Measurements from ENCODE around the gene NDFIP1.
"Not testable (repeated sequence)": the region's sequence is repeated elsewhere in the genome, so short reads cannot be mapped to it uniquely, and the experiment has no call there.

NDFIP1 gene

GRCh38 chr5:142108432-142109330 is at the start of gene NDFIP1:
Gene NDFIP1 (plus strand): TSS chr5:142108779. CDS start chr5:142108975, 196 bp downstream.
- peak; percentile 83 for DNase-seq

- no peak for DNase-seq
Measured at GRCh38 chr5:142059304-142059940, 49.2 kb upstream of the NDFIP1 start.

GRCh38 chr5:142063376-142063775 is 45.2 kb upstream of the NDFIP1 start:
- no peak for DNase-seq

- DNase-seq = peak; percentile 30
Measured at GRCh38 chr5:142063878-142064331, 44.7 kb upstream of the NDFIP1 start.

GRCh38 chr5:142065273-142065672 is 43.3 kb upstream of the NDFIP1 start:
- DNase-seq = no peak

GRCh38 chr5:142069606-142070399 is 38.8 kb upstream of the NDFIP1 start:
- DNase-seq = no peak

GRCh38 chr5:142070734-142071133 is 37.8 kb upstream of the NDFIP1 start:
- DNase-seq = no peak

- DNase-seq = no peak
Measured at GRCh38 chr5:142072488-142072887, 36.1 kb upstream of the NDFIP1 start.

GRCh38 chr5:142073362-142073988 is 35.1 kb upstream of the NDFIP1 start:
- no peak for DNase-seq

- DNase-seq = no peak
Measured at GRCh38 chr5:142074006-142074405, 34.6 kb upstream of the NDFIP1 start.

GRCh38 chr5:142078221-142078620 is 30.4 kb upstream of the NDFIP1 start:
- no peak for DNase-seq

GRCh38 chr5:142078706-142079105 is 29.9 kb upstream of the NDFIP1 start:
- no peak for DNase-seq

GRCh38 chr5:142079306-142079721 is 29.3 kb upstream of the NDFIP1 start:
- DNase-seq = no peak

- DNase-seq = no peak
Measured at GRCh38 chr5:142080248-142080647, 28.3 kb upstream of the NDFIP1 start.

- DNase-seq = no peak
Measured at GRCh38 chr5:142082182-142082781, 26.3 kb upstream of the NDFIP1 start.

- DNase-seq = no peak
Measured at GRCh38 chr5:142086229-142086628, 22.4 kb upstream of the NDFIP1 start.

GRCh38 chr5:142086679-142087078 is 21.9 kb upstream of the NDFIP1 start:
- DNase-seq = no peak

- no peak for DNase-seq
Measured at GRCh38 chr5:142087920-142088679, 20.5 kb upstream of the NDFIP1 start.

- not testable (repeated sequence) for DNase-seq
Measured at GRCh38 chr5:142088855-142089479, 19.6 kb upstream of the NDFIP1 start.

- DNase-seq = no peak
Measured at GRCh38 chr5:142091012-142091411, 17.6 kb upstream of the NDFIP1 start.

- DNase-seq = no peak
Measured at GRCh38 chr5:142091922-142092321, 16.7 kb upstream of the NDFIP1 start.

Data from activated CD4-positive, alpha-beta T cell treated with anti-CD3 and anti-CD28 coated beads, Interleukin-2, amount 50 U/mL, for 1 hour (primary cell).